ENCODE data around the gene UHRF1. TPM values are rescaled to one million over a fixed set of nuclear protein-coding genes. Genes with fewer than 3 reads are reported as not detected.
"Not testable (repeated sequence)": the region's sequence is repeated elsewhere in the genome, so short reads cannot be mapped to it uniquely, and the experiment has no call there.

Gene UHRF1
- total and polyA plus RNA-seq, 2 of the 13 experiments (the other 11 are each of a cell fraction or from before 2014, with no cell fraction given): 6.8 to 78.4 TPM

- intact Hi-C loops (cut with micrococcal nuclease; ENCODE audit: unreplicated experiment); H3K79me2 ChIP-seq (ENCODE audit: insufficient read depth, low read length); FAIRE-seq; in situ Hi-C loops (cut with HindIII; ENCODE audit: extremely low pct_ligation_motif_present, low pct_unique_long_range_greater_than_20kb); DNase-seq (ENCODE audit: low spot score); H3K27ac ChIP-seq (ENCODE audit: extremely low read length, insufficient read depth, low read length); CTCF ChIA-PET (ENCODE audit: low intra/inter-chr PET ratio, low total read pairs); H3K9me3 ChIP-seq (ENCODE audit: low read length); H3K9ac ChIP-seq (ENCODE audit: insufficient read depth, low read depth, low read length); H3K36me3 ChIP-seq (replicated peaks in 1 of 2; ENCODE audit: control insufficient read depth in 1 of 2, insufficient read depth in 2 of 2, low read length in 2 of 2); BruUV-seq (replicated peaks); H3K4me2 ChIP-seq (ENCODE audit: low read depth, low read length); H3K4me3 ChIP-seq (replicated peaks in 1 of 3; ENCODE audit: insufficient read depth in 1 of 3, low read depth in 2 of 3, low read length in 3 of 3); ATAC-seq; H2AFZ ChIP-seq (ENCODE audit: low read length); H4K20me1 ChIP-seq (ENCODE audit: insufficient read depth, low read length): not testable (repeated sequence)
- peaks cover 19% of the 10 kb centered on the region for H3K4me1 ChIP-seq (ENCODE audit: insufficient read depth, low read length)
- peaks cover 5 to 20% of the 10 kb centered on the region in 2 experiments for H3K27me3 ChIP-seq (ENCODE audit: control insufficient read depth in 1 of 2, insufficient read depth in 2 of 2, low read length in 2 of 2)
- no CpG with 5 or more reads among the region's 6 CpGs for WGBS (ENCODE audit: low lambda C conversion rate)
- POLR2A ChIA-PET: interaction anchor here (0.6 kb wide), 1 partner anchor 46 kb away, joined by 3 read pairs; no protein-coding TSS in a partner anchor
Measured at GRCh38 chr19:4887803-4888202, 21.5 kb upstream of the UHRF1 start.

DNA sequence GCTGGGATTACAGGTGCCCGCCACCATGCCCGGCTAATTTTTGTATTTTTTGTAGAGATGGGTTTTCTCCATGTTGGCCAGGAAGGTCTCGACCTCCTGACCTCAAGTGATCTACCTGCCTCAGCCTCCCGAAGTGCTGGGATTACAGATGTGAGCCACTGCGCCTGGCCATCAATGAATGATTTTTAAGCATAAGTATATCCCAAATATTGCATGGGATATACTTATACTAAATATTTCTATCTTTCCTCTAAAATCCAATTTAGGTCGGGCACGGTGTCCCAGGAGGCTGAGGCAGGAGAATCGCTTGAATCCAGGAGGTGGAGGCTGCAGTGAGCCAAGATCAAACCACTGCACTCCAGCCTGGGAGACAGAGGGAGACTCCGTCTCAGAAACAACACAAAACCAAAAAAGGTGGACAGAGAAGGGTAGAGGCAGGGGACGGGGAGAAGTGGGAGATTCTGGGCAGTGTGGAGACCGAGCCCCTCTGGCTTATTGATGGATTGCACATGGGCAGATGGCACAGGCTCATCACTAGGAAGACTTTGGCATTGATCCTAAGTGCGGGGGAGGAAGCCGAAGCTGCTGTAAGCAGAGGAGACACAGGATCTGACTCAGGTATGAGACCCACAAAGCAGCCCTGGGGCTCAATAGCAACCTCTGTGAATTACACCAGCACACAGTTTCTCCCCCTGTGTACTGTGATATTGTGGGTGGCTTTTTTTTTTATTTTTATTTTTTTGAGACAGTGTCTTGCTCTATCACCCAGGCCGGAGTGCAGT, 20.1 kb upstream of the UHRF1 start:
- POLR2A ChIA-PET: no interaction called here
- no peak overlapping the region for H3K27ac ChIP-seq (ENCODE audit: extremely low read length, insufficient read depth, low read length)
- FAIRE-seq (no peak), ATAC-seq (no peak), DNase-seq (ENCODE audit: low spot score) (no peak)
- no peak overlapping the region for H3K4me2 ChIP-seq (ENCODE audit: low read depth, low read length)
- no peaks in the 10 kb centered on the region for H4K20me1 ChIP-seq (ENCODE audit: insufficient read depth, low read length)
- no TSS peak for BruUV-seq (replicated peaks)
- H3K4me3 ChIP-seq (replicated peaks in 1 of 3; ENCODE audit: insufficient read depth in 1 of 3, low read depth in 2 of 3, low read length in 3 of 3): no peak overlapping the region
- peaks cover 16% of the 10 kb centered on the region for H3K4me1 ChIP-seq (ENCODE audit: insufficient read depth, low read length)
- TF ChIP-seq ZNF33B (CRISPR knock-in tag; IDR thresholded peaks at IDR 0.05): no peak
- TF ChIP-seq ZNF543 (CRISPR knock-in tag; IDR thresholded peaks at IDR 0.05): no peak
- TF ChIP-seq ZNF678 (CRISPR knock-in tag; IDR thresholded peaks at IDR 0.05): no peak
- TF ChIP-seq ZNF562 (CRISPR knock-in tag; IDR thresholded peaks at IDR 0.05; ENCODE audit: borderline replicate concordance): no peak
- TF ChIP-seq ZNF652 (CRISPR knock-in tag; IDR thresholded peaks at IDR 0.05; ENCODE audit: borderline replicate concordance, low read depth): no peak
- TF ChIP-seq PRDM15 (CRISPR knock-in tag; IDR thresholded peaks at IDR 0.05): no peak
- no peak for TF ChIP-seq ZNF816 (CRISPR knock-in tag; IDR thresholded peaks at IDR 0.05; ENCODE audit: borderline replicate concordance)
- TF ChIP-seq ZNF598 (CRISPR knock-in tag; IDR thresholded peaks at IDR 0.05; ENCODE audit: borderline replicate concordance): no peak
- no peak for TF ChIP-seq KLF15 (CRISPR knock-in tag; IDR thresholded peaks at IDR 0.05; ENCODE audit: borderline replicate concordance)
- no peaks in the 10 kb centered on the region for H3K79me2 ChIP-seq (ENCODE audit: insufficient read depth, low read length)
- in situ Hi-C loops (cut with HindIII; ENCODE audit: extremely low pct_ligation_motif_present, low pct_unique_long_range_greater_than_20kb): no loop called here
- CTCF ChIA-PET (ENCODE audit: low intra/inter-chr PET ratio, low total read pairs): no interaction called here
- no peaks in the 10 kb centered on the region for H3K9me3 ChIP-seq (ENCODE audit: low read length)
- H3K36me3 ChIP-seq (replicated peaks in 1 of 2; ENCODE audit: control insufficient read depth in 1 of 2, insufficient read depth in 2 of 2, low read length in 2 of 2): no peaks in the 10 kb centered on the region
- H2AFZ ChIP-seq (ENCODE audit: low read length): no peak overlapping the region
- H3K27me3 ChIP-seq (ENCODE audit: control insufficient read depth in 1 of 2, insufficient read depth in 2 of 2, low read length in 2 of 2): peaks cover 3 to 20% of the 10 kb centered on the region in 2 experiments; a peak in 2 of 5 replicates
- intact Hi-C loops (cut with micrococcal nuclease; ENCODE audit: unreplicated experiment): no loop called here
- no peak overlapping the region for H3K9ac ChIP-seq (ENCODE audit: insufficient read depth, low read depth, low read length)
- WGBS (ENCODE audit: low lambda C conversion rate): 58% methylated on average over 12 of the region's 14 CpGs
